GM21360 (cell line): ENCODE results near the gene BBOX1.
"Not testable (repeated sequence)": the region's sequence is repeated elsewhere in the genome, so short reads cannot be mapped to it uniquely, and the experiment has no call there.

Source experiments
- ATAC-seq: cut with Tn5 transposase; IDR thresholded peaks from one replicate; pipeline ENCODE4 v1.9.1; 2021; ENCODE audit warnings: mild to moderate bottlenecking, moderate library complexity; ENCODE audit not compliant: unreplicated experiment

Gene BBOX1

GRCh38 chr11:27040302-27041115 is at the start of gene BBOX1:
TSS of gene BBOX1 (plus strand) at chr11:27040815. CDS start at chr11:27055431, 14,616 bp downstream.
- ATAC-seq = no peak

- ATAC-seq = no peak
These were observed 48.5 kb upstream of the BBOX1 start for GRCh38 chr11:26992031-26992541.

GRCh38 chr11:26993965-26994457 is 46.6 kb upstream of the BBOX1 start, which contains the start of gene FIBIN:
TSS of gene FIBIN (plus strand) at chr11:26994112. CDS start at chr11:26994527, 415 bp downstream.
- ATAC-seq = no peak

GRCh38 chr11:26994631-26995095 is 46.0 kb upstream of the BBOX1 start:
- no peak for ATAC-seq

- ATAC-seq = no peak
These were observed 44.7 kb upstream of the BBOX1 start for GRCh38 chr11:26995701-26996460.

- ATAC-seq = no peak
These were observed 43.2 kb upstream of the BBOX1 start for GRCh38 chr11:26997378-26997777.

- not testable (repeated sequence) for ATAC-seq
These were observed 39.4 kb upstream of the BBOX1 start for GRCh38 chr11:27001136-27001730.

GRCh38 chr11:27002431-27002830 is 38.2 kb upstream of the BBOX1 start:
- no peak for ATAC-seq

GRCh38 chr11:27002838-27003237 is 37.8 kb upstream of the BBOX1 start:
- no peak for ATAC-seq

- ATAC-seq = no peak
These were observed 36.5 kb upstream of the BBOX1 start for GRCh38 chr11:27004103-27004502.

- ATAC-seq = no peak
These were observed 31.6 kb upstream of the BBOX1 start for GRCh38 chr11:27008811-27009535.

GRCh38 chr11:27011560-27012233 is 28.9 kb upstream of the BBOX1 start:
- ATAC-seq = no peak

GRCh38 chr11:27012234-27012921 is 28.2 kb upstream of the BBOX1 start:
- ATAC-seq = no peak

GRCh38 chr11:27013781-27014361 is 26.7 kb upstream of the BBOX1 start:
- no peak for ATAC-seq

- ATAC-seq = no peak
These were observed 21.6 kb upstream of the BBOX1 start for GRCh38 chr11:27018902-27019529.

GRCh38 chr11:27020751-27021150 is 19.9 kb upstream of the BBOX1 start:
- no peak for ATAC-seq

- ATAC-seq = no peak
These were observed 17.9 kb upstream of the BBOX1 start for GRCh38 chr11:27022659-27023251.

GRCh38 chr11:27024865-27025264 is 15.8 kb upstream of the BBOX1 start:
- ATAC-seq = no peak
